Dedifferentiated amniotic fluid mesenchymal stem cell (primary cell): ENCODE data around the gene ISM1.

Source experiments
- DNase-seq: peaks from one replicate; pipeline ENCODE4 v3.0.0-alpha.2; 2016; ENCODE audit errors: extremely low spot score

The ISM1 gene

GRCh38 chr20:13283869-13284829, 63.1 kb downstream of the ISM1 start:
- no peak for DNase-seq

GRCh38 chr20:13284830-13285229, 63.8 kb downstream of the ISM1 start:
- no peak for DNase-seq

GRCh38 chr20:13285408-13285807, 64.3 kb downstream of the ISM1 start:
- no peak for DNase-seq

GRCh38 chr20:13286052-13286451, 65.0 kb downstream of the ISM1 start:
- DNase-seq: no peak

GRCh38 chr20:13286607-13287006, 65.5 kb downstream of the ISM1 start:
- no peak for DNase-seq

GRCh38 chr20:13288357-13288756, 67.3 kb downstream of the ISM1 start:
- DNase-seq: no peak

- no peak for DNase-seq
These were observed 68.0 kb downstream of the ISM1 start for GRCh38 chr20:13289031-13289430.

- DNase-seq: no peak
These were observed 69.7 kb downstream of the ISM1 start for GRCh38 chr20:13290724-13291123.

GRCh38 chr20:13291157-13291556, 70.1 kb downstream of the ISM1 start:
- no peak for DNase-seq

- DNase-seq: no peak
These were observed 71.3 kb downstream of the ISM1 start for GRCh38 chr20:13292201-13292885.

- DNase-seq: no peak
These were observed 73.4 kb downstream of the ISM1 start for GRCh38 chr20:13294522-13294921.

- no peak for DNase-seq
These were observed 74.6 kb downstream of the ISM1 start for GRCh38 chr20:13295637-13296036.

GRCh38 chr20:13296070-13296469, 75.0 kb downstream of the ISM1 start:
- no peak for DNase-seq

- no peak for DNase-seq
These were observed 76.2 kb downstream of the ISM1 start for GRCh38 chr20:13297147-13297899.

- no peak for DNase-seq
These were observed 77.8 kb downstream of the ISM1 start for GRCh38 chr20:13298692-13299373.

GRCh38 chr20:13299401-13299800, 78.3 kb downstream of the ISM1 start:
- DNase-seq: no peak

- DNase-seq: no peak
These were observed 80.5 kb downstream of the ISM1 start for GRCh38 chr20:13301596-13301995.

GRCh38 chr20:13302647-13303450, 81.8 kb downstream of the ISM1 start:
- peak; percentile 20 for DNase-seq

GRCh38 chr20:13305284-13305683, 84.2 kb downstream of the ISM1 start:
- no peak for DNase-seq

GRCh38 chr20:13307562-13308163, 86.6 kb downstream of the ISM1 start:
- no peak for DNase-seq
